Smooth muscle cell of the brain vasculature (primary cell): ENCODE data around the gene CABCOCO1.
"Not testable (repeated sequence)": the region's sequence is repeated elsewhere in the genome, so short reads cannot be mapped to it uniquely, and the experiment has no call there.

Experiments used
- DNase-seq: peaks from one replicate; pipeline ENCODE4 v3.0.0-alpha.2; 2012; ENCODE audit warnings: low read depth, low spot score

Gene CABCOCO1

DNA sequence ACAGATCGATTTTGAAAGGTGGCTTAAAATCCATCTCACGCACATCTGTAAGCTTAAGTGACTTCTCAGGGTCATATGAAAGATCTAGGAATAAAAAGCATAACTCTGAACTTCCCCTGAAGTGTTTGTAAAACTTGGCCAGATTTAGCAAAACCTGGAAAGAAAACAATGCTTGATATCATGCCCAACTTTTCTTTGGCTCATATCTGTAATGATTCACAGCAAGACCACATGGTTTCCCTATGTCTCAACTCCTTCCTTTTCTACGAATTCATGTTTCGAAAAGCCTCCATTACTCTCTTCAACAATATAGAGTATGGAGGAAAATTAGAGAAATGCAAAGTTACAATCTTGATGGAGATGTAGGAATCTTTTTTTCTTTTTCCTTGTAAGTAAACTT lies 20.1 kb upstream of the CABCOCO1 start:
- DNase-seq: no peak

DNA sequence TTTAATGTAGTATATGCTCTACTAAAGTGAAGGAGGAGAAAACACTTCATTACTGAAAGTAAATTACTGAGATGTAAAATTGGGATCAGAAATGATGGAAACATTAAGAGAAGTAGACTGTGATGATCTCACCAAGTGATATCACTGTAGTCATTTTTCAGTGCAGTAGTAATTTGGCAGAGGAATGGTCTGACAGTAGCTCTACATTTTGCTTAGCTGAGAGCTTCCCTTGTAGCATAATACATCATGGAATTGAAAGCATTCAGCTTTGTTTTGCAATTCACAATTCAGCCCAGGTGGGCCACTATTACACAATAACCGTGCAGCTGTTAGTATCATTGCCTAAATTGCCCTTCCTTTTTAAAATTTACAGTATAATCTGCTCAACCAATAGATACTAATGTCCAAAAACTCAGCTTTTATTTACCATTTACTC lies 19.4 kb upstream of the CABCOCO1 start:
- DNase-seq: no peak

DNA sequence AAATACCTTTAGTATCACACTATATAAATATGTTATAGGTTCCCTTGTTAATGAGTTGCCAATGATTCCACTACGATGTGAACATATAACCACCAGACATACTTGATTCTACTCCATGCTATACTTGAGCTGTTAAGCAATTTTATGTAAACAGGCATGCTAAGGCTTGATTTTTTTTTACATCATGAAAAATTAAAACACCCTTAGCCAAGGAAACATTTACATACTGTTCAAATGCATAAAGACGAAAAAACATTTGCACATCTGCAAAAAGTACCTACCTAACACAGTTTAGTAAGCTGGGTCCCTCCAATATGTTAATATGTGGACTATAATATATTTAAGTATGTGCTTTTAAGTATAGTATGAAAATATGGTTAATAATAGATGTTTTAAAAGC lies 9.0 kb upstream of the CABCOCO1 start:
- no peak for DNase-seq

DNA sequence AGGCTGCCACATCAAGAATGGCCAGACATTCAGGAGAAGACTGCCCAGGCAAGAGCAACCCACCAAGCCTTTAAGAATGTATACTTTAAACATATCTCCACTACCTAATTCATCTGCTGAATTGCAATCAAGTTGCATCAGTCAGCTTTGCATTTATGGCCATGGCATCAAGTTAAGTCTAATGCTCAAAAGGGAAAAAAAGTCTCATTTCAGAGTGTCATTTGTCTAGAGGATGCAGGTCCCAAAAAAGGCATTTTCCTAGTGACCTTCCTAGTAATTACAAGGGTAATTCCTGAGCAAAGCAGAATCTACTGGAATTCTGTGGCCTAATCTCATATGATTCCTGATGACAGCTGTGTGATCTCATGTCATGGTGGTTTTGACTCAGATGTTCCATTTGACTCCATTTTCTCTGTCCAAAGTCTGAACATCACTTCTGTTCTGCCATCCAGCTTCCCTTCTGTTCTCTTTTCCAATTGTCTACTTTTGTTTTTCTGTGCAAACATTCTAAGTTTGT lies 7.3 kb upstream of the CABCOCO1 start:
- DNase-seq: no peak

DNA sequence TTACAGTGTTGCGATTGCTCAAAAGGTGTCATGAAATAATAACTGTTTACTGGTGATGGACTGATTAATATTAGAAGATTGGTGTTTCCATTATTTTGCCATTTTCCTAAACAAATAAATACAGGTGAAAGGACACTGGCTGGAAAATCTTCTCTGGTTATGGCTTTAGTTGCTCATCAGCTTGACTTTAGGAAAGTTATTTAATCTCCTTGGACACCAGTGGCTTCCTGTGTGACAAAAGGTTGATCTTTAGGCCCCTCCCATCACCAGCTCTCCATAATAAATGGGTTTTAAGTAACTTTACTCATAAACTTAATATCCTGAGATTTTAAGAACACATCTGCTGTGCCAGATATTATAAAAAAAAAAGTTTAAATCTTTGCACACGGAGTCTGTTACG lies 737 bp downstream of the CABCOCO1 start:
- no peak for DNase-seq

DNA sequence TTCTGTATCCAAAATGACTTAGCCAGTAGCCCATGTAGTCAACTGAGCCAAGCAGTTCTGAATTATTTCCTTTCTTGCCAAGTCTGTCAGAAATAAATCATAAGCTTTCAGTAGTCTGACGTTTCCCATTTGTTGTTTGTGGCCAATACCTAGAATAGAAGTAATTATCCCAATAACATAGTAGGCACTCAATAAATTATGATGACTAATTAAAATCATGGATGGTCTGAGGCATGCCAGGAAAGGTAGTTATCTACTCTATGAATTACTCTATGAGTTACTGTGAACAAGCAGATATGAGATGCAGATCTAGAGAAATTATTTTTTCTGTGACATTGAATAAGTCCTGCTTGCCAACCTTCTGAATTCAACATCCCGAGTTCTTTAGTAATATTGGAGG lies 2.3 kb downstream of the CABCOCO1 start:
- DNase-seq: no peak

DNA sequence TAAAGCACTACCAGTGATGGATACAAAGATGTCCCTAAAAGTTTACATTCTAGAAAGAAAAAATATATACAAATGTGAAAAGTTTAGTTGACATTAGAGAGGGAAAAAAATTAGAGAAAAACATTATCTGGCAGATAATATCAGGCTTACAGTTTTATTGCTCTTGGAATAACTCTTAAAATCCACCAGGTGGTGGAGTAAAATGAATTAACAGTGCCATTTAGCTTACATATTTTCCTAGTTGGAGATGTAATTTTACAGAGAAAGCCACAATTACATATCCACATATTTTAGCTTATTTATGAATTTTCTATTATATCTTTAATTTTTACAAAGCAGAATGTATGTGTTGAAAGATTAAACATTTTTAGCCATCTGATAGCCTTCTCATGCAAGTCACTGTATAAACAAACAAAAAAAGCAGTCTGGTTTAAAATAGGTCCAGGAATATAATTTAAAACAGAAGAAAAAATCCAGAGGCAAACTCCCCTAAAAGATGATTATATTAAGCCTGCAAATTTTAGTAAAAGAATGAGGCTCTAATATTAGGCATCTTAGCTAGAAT lies 6.5 kb downstream of the CABCOCO1 start:
- no peak for DNase-seq

DNA sequence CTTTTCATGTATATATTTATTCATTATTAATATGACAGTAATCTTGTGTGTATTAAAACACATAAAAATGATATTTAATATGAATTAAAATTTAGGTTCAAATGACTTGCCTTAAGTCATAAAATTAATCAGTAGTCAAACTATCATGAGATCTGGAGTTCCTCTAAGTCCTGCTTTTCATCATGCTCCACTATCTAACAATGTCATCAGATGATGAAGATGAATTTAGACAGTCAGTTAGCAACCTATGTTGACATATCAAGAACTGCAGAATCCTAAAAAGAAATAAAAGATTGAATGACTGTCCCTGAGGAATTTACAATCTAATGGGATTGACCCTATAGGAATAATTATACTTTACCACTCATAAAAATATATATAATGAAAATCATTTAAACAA lies 7.1 kb downstream of the CABCOCO1 start:
- DNase-seq: no peak

DNA sequence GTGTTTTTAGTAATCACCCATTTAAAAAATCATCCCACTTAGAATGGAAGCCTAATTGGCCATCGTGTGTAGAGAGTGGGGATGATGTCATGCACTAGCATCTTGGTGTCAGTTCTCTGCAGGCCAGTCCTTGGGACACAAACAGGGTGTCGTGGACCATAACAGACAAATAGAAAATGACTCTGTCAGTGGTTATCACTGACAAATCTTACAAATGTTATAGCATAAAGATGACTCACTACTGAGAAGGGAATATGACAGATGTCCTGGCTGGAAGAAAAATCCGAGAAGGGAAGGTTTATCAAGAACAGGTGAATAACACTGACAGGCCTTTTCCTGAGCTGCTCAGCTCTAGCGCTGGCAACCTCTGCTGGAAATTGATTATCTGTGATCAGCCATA lies 10.6 kb downstream of the CABCOCO1 start:
- DNase-seq: no peak

DNA sequence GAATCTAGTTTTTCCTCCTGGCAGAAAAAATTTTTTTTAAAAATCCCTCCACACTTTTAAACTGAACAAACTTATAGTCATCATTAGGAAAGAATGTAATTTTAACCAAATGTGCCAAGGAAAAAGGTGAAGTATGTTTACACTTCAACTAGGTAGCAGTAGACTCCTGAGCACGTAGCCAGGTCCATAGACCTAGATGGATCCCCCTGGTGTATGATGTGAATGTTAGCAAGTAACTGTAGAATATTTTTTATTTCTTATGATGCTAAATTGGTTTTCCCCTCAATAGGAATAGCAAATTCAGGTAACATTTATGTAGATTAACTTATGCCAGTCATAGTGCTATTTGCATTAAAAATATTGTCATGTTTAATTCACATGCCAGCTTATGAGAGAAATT lies 19.6 kb downstream of the CABCOCO1 start:
- no peak for DNase-seq

DNA sequence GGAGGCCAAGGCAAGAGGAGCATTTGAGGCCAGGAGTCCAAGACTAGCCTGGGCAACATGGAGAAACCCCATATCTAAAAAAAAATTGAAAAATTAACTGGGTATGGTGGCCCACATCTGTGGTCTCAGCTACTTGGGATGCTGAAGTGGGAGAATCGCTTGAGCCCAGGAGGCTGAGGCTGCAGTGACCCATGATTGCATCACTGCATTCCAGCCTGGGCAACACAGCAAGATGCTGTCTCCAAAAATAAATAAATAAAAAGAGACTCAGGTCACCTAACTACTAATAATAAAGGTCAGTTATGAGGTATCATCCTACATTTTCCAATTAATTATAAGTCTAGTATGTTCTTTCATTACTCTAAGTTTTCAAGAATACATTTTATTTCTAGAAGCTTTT lies 20.6 kb downstream of the CABCOCO1 start:
- no peak for DNase-seq

DNA sequence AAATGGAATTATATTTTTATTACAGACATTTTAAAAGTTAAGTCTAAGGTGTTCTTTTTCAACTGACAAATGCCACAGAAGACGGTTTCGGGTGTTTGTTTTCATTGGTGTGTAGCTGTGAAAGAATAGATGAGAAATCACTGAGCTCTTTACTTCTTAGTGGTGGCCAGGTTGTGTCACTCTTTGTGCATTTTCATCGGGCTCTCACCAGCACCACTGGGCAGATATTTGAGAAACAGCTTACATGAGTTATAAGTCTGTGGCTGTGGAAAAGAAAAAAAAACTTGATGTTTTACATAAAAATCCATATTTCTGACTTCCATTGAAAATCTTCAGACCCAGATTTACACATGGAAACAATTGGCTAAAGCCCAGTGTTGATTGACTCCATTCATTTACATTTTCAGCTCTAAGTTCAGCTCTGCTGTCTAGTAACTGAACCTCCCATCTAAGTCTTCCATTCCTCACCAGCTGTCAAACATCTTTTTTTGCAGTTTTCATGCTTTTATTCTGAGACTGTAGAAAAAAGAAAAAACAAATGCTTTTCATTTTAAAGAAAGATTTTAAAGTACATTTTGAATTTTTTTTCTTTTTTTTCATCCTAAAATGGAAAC lies 22.3 kb downstream of the CABCOCO1 start:
- no peak for DNase-seq

DNA sequence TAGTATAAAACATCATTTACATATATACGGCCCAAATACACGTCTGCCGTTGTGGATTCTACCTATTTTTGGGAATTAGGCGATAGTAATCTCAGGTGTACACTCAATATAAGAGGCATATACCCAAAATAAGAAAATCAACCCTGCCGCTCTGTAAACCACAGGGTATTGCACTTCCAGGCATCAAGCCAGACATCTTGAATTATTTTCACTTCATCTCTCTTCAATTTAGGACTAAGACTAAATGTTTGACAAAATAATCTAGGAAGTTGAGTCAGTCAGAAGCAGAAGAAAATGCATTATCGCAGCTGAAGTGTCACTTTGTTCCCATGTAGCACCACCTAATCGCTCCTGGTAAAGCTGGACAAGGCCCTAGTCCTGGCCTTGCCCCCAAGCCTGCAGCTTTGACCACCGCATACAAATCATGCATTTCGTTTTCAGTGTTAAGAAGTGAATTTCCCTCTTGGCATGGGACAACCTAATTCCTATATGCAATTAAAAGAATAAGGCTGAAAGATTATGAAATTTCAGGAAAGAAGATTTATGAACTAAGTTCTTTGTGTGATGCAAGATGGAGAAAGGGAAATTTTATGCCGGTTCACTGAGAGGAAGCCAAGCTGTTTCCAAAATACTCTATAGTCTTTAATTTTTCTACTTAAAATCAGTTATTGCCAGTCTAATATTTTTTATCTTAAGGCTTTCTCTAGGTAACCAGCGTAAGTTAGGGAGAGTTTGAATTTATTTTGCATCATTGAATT lies 26.0 kb downstream of the CABCOCO1 start:
- no peak for DNase-seq

DNA sequence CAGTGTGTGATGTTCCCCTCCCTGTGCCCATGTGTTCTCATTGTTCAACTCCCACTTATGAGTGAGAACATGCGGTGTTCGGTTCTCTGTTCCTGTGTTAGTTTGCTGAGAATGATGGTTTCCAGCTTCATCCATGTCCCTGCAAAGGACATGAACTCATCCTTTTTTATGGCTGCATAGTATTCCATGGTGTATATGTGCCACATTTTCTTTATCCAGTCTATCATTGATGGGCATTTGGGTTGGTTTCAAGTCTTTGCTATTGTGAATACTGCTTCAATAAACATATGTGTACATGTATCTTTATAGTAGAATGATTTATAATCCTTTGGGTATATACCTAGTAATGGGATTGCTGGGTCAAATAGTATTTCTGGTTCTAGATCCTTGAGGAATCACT lies 28.9 kb downstream of the CABCOCO1 start:
- DNase-seq: not testable (repeated sequence)

DNA sequence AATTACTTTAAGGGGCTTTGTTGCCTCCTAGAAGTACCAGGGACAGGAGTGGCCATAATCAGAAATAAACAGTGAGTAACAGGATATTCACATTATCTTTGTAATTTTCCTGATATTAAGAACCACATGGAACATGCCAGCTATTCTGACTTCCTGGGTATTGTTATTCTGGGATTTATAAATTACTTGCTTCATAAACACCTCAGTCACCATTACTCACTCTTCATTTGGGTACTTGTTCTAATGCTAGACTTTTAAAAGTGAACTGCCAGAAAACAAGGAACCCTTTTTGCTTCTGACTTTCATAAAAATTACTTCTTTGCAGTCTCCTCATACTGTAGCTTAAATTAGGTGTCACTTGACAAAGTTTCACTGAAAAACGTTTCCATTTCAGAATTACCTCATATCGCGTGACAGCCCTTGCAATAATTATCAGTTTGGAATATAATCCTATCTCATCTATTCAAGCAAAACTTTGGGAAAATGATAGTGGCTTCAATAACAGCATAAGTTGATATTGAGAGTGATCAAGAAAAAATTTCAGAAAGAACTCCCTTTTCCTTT lies 29.8 kb downstream of the CABCOCO1 start:
- no peak for DNase-seq

DNA sequence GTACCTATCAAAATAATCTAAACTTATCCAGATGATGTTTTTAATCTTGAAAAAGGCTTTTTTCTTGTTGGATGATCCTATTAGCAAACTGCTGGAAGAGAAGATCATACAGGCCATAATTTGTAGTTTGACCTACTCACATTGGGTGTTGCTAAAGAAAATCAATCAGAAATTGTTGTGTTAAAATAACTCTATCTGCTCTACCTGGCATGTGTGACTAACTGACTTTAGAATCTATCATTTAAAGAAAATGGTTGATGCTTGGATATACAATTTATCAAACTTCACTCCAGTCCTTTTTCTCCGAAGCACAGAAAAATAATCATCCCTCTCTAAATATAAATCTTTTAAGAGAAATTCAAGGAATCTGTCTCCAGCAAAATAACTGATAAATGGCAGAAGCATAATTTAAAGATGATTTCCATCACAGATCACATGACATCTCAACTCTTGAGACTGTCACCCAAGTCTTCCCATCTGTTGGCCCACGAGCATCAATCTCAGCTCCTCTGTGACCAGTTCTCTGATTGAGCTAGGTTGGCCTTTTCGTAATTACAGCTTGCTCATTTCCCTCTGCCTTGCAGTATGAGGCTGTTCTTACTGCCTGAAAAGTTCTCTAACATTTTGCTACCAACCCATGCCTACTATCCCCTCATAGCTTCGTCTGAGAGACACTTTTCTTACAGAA lies 36.4 kb downstream of the CABCOCO1 start:
- DNase-seq: no peak

DNA sequence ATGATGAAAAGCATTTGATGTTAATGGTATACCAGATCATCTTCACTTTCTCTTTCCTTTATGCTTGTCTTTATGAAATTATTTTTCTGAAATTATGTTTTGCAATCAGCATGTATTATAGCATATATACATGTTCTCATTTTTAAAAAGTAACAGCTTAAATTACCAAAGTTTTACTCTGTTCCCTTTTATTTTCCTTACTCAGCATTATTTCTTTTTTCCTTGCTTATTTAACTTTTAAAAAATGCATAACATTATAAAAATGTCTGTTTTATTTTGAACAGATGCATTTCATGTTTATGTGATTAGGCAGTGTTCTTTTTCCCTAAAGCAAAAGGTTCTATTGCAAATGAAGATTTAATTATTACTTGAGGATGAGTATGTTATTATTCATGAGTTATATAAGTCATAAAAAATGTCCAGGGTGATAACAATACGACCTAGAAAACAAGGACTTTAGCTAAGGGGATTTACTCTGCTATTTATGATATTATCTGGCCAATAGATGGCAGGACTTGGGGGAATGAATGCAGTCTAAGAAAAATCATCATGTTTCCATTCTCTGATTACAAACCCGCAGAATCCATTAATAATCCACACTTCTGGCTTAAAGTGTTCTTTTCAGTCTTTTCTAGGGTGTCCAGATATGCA lies 38.5 kb downstream of the CABCOCO1 start:
- DNase-seq: no peak

DNA sequence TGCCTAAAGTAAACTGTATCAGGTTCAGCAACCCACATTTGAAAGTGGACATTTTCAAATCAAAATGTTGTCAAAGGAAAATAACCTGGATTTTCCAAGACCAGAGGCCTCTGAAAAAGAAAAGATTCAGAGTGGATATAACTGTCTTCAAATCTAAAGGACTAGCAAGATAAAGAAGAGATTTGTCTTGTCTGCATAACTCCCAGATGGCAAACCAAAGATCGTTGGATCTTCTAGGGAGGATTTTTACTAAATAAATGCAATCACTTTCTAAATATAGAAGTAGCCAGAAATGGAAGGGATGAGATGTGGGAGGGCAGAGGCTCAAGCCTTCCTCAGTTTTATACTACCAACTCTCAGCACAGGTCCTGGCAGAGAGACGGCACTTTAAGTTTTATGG lies 39.0 kb downstream of the CABCOCO1 start:
- no peak for DNase-seq

DNA sequence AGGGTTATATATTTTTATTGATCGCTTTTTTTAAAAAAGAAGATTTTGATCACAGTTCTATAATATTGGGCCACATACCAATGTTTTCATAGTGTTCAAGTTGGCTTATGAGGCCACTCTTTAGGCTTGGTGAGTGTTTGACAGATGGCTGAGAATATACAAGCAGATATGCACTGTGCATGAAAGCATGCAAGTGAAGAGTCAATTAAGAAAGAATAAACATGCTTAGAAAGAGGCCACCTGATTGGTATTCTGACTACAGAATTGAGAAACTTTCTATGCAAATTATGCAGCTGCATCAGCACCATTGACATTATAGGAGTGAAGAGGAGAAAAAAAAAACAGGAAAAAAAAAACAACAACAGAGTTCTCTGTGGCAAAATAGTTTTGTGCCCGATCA lies 39.9 kb downstream of the CABCOCO1 start:
- no peak for DNase-seq

DNA sequence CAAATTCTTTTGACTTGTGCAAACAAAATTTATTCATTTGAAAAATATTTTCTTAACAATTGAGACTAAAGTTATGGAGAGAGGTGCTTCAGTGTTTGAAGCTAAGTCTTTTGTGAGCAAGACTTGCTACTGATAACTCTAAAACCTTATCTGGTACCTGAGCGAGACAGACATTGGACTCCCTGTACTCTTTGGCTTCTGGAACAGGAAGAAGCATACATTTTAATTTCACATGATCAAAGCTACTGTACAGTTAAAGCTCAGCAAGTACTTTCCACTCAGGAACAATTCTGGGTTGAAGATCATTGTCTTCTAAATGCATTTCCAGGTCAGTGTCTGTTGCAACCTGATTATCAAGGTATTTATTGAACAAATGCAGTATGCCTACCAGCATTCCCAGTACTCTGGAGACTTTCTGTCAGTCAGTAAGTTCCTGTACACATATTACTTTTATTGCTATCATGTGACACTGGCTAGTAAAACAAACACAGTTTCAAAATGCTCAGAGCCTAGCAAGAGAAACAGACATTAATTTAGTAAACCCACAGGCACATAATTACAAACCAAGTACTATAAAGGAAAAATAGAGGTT lies 42.4 kb downstream of the CABCOCO1 start:
- no peak for DNase-seq

DNA sequence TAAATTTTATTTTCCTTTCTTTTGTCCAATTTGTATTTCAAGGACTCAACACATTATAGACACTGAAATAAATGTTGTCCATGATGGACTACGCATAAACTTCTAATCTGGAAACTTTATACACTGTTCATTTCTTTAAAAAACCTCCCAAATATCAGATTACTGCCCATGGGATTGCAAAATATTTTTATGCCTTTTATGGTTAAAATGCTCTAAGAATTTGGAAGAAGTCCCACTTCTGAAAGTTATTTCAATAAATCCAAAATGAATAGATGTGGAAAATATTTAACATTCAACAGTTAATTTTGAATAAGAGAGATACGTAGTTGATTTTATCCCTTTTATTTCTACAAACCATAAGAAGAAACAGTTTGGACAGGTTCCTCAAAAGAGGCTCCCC lies 46.1 kb downstream of the CABCOCO1 start:
- no peak for DNase-seq
